Thymus (tissue), 11 donors: ENCODE measurements around the gene PITPNB. TPM values are rescaled to one million over a fixed set of nuclear protein-coding genes. Genes with fewer than 3 reads are reported as not detected.

Source experiments
- DNase-seq, 9 donors: peaks; one replicate each; pipeline ENCODE4 v3.0.0-alpha.2; 2013; ENCODE audit warnings: low spot score in 9 of 9, low read depth in 6 of 9, missing footprints in 1 of 9
- H3K27ac ChIP-seq, 2 donors: one replicate each; pipeline ENCODE4 v1.5.1; 2013; ENCODE audit warnings: control low read depth in 1 of 2, low read depth in 1 of 2, low read length in 1 of 2, mild to moderate bottlenecking in 1 of 2, moderate library complexity in 1 of 2
- H3K27me3 ChIP-seq, 2 donors: one replicate each; pipeline ENCODE4 v1.5.1; 2013; ENCODE audit warnings: low read length in 1 of 2; ENCODE audit not compliant: control insufficient read depth in 2 of 2, insufficient read depth in 1 of 2
- H3K36me3 ChIP-seq, 2 donors: one replicate each; pipeline ENCODE4 v1.5.1; 2013; ENCODE audit warnings: low read length in 1 of 2, mild to moderate bottlenecking in 1 of 2, moderate library complexity in 1 of 2; ENCODE audit not compliant: control insufficient read depth in 2 of 2, insufficient read depth in 2 of 2
- H3K4me1 ChIP-seq, 2 donors: one replicate each; pipeline ENCODE4 v1.5.1; 2013; ENCODE audit warnings: low read length in 2 of 2; ENCODE audit not compliant: control insufficient read depth in 2 of 2, insufficient read depth in 2 of 2
- H3K4me3 ChIP-seq, 2 donors: one replicate each; pipeline ENCODE4 v1.5.1; 2013; ENCODE audit warnings: low read length in 2 of 2, control low read depth in 1 of 2, mild to moderate bottlenecking in 1 of 2
- H3K9me3 ChIP-seq, 2 donors: one replicate each; pipeline ENCODE4 v1.5.1; 2013; ENCODE audit warnings: low read length in 1 of 2, mild to moderate bottlenecking in 1 of 2; ENCODE audit not compliant: control insufficient read depth in 2 of 2, insufficient read depth in 1 of 2
- WGBS: extraction: QIAGEN DNeasy Blood & Tissue Kit; methylation state at CpG from one replicate; pipeline ENCODE4 v1.1.7; 2013; 5-methylcytosine and 5-hydroxymethylcytosine counted together
- polyA plus RNA-seq: library from polyadenylated mRNA; stranded (reverse); fragments of 200-250 nt; gene quantifications from one replicate; pipeline ENCODE4 v1.2.3, GENCODE V29; 2013
- total RNA-seq: library from RNA; stranded (reverse); fragments of 120-200 nt; gene quantifications from one replicate; pipeline ENCODE4 v1.2.4, GENCODE V29; 2013
- donor health status: healthy.

Gene PITPNB
- total and polyA plus RNA-seq, 2 donors, result 14.1 to 37.3 TPM

- Histone ChIP-seq H3K4me1 (no peaks in the 10 kb centered on the region), H3K27ac (no peak overlapping the region), H3K4me3 (no peak overlapping the region), H3K27me3 (no peaks in the 10 kb centered on the region), H3K36me3 (peaks cover 18 to 33% of the 10 kb centered on the region in 2 donors), H3K9me3 (no peaks in the 10 kb centered on the region)
- no peak for DNase-seq
- WGBS, result 96% methylated on average over 5 of the region's 5 CpGs
Observed at GRCh38 chr22:27846248-27846757, 72.8 kb downstream of the PITPNB start.

DNA sequence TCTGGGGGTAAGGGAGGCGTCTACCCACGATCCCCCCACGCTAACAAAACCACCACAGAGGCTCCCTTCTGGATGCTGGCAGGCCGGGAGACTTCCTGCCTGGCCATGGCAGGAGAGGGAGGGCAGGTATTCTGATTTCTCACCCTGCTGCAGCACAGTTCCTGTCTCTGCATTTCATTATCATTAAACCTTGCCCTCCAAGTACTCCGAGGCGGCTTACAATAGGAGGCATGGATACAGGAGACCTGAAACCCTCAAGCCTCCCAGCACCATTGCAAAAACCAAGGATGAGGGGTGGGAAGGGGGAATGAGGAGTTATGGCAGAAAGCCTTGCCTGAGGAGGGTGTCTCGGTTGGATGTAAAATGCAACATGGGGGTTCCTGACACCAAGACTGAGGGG, 73.4 kb downstream of the PITPNB start:
- DNase-seq, result no peak
- WGBS, result 79% methylated on average over 7 of the region's 7 CpGs
- no peak overlapping the region for H3K27ac ChIP-seq

DNA sequence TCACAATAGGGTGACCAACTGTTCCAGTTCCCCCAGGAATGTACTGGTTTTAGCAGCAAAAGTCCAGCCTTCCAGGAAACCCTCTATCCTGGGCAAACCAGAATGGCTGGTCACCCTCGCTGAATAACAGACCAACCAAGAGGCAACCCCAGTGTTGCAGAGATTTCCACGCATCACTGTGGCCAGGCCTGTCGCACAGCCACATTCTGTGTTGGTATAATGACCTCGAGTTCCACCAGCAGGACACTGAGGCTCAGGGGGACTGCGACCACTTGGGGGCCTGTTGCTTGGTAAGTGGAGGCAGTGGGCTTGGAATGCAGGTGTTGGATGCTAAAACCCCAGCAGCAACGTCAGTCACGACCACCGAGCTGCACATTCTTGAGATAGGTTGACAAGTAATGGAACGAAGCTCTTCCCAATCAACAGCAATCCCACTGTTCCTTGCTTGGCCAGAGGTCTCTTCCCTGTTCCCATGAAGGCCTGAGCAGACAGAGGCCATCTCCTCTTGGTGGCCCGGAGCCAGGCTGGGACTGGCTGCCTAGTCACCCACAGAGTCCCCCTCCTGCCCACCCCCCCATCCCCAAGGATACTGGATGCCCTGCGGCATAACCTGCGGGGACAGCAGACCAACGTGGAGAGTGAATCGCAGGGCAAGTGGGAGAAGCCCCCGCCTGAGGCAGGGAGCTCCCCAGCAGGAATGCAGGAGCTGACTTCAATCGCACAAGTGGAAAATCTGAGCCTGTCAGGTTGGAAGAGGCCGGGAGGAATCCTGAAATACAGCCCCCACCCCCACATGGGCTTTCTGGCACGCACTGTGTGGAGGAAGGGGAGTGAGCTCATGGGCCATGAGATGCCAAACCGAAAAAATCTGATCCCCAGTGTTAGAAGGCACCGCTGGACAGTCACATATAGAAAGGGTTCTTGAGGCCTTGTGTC, 74.1 kb downstream of the PITPNB start:
- Histone ChIP-seq H3K4me3 (no peak overlapping the region), H3K9me3 (no peaks in the 10 kb centered on the region), H3K36me3 (peaks cover 6 to 19% of the 10 kb centered on the region in 2 donors), H3K27ac (no peak overlapping the region), H3K27me3 (no peaks in the 10 kb centered on the region), H3K4me1 (no peaks in the 10 kb centered on the region)
- 98% methylated on average over 20 of the region's 20 CpGs for WGBS
- DNase-seq, result no peak

More for the DNA sequence above, 73.4 kb downstream of the PITPNB start:
- no peaks in the 10 kb centered on the region for H3K27me3 ChIP-seq
- H3K9me3 ChIP-seq, result no peaks in the 10 kb centered on the region
- H3K36me3 ChIP-seq, result peaks cover 13 to 27% of the 10 kb centered on the region in 2 donors
- no peaks in the 10 kb centered on the region for H3K4me1 ChIP-seq
- no peak overlapping the region for H3K4me3 ChIP-seq

GRCh38 chr22:27844256-27844655, 74.8 kb downstream of the PITPNB start:
- Histone ChIP-seq H3K4me1 (no peaks in the 10 kb centered on the region), H3K4me3 (no peak overlapping the region), H3K36me3 (peaks cover 2 to 13% of the 10 kb centered on the region in 2 donors), H3K9me3 (no peaks in the 10 kb centered on the region), H3K27me3 (no peaks in the 10 kb centered on the region), H3K27ac (no peak overlapping the region)
- DNase-seq, result no peak
- 98% methylated on average over 6 of the region's 6 CpGs for WGBS

DNA sequence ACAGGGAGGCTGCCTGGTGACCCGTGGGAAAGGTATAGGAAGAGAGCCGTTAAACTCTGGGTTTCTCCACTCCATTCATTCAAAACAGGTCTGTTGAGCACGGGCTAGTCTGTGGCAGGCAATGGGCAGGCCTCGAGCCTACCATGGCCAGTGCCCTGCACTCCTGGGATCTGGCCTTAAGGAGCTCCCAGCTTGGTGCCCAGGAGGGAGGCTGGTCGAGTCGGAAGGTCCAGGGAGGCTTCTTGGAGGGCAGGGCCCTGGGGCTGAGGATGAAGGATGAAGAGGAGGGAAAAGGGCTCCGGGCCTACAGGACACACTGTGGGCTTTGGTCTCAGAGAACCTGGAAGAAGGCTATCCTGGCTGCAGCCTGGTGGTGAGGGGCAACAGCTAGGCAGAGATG, 75.6 kb downstream of the PITPNB start:
- Histone ChIP-seq H3K4me3 (no peak overlapping the region), H3K27me3 (no peaks in the 10 kb centered on the region), H3K27ac (no peak overlapping the region), H3K9me3 (no peaks in the 10 kb centered on the region), H3K4me1 (no peaks in the 10 kb centered on the region), H3K36me3 (peaks cover 2 to 7% of the 10 kb centered on the region in 2 donors)
- no peak for DNase-seq
- 95% methylated on average over 7 of the region's 7 CpGs for WGBS

GRCh38 chr22:27842669-27843431, 76.2 kb downstream of the PITPNB start:
- WGBS, result 96% methylated on average over 15 of the region's 15 CpGs
- Histone ChIP-seq H3K4me1 (no peaks in the 10 kb centered on the region), H3K27ac (no peak overlapping the region), H3K4me3 (no peak overlapping the region), H3K36me3 (peaks cover 0 to 7% of the 10 kb centered on the region in 2 donors), H3K9me3 (no peaks in the 10 kb centered on the region), H3K27me3 (no peaks in the 10 kb centered on the region)
- DNase-seq, result no peak

DNA sequence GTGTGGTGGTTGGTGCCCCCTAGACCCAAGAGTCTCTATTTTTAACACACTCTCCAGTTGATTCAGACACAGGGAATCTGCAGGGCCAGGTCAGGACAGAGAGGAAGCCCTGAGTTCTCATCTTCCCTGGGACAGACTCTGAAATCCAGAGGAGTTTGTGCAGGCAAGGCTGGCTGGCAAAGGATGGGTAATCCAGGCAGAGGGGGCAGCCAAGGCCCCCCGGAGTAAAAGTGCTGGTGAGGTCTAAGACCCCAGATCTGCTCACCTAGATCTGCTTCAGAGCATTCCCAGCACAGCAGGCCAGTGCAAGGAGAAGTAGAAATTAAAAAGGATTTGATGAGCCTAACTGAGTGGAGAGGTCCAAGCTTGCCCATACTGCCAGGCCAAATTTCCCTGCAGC, 76.9 kb downstream of the PITPNB start:
- Histone ChIP-seq H3K4me3 (no peak overlapping the region), H3K9me3 (no peaks in the 10 kb centered on the region), H3K27ac (no peak overlapping the region), H3K36me3 (peaks cover 0 to 7% of the 10 kb centered on the region in 2 donors), H3K4me1 (no peaks in the 10 kb centered on the region), H3K27me3 (no peaks in the 10 kb centered on the region)
- no peak for DNase-seq
- WGBS, result 98% methylated on average over 1 of the region's 1 CpG

- Histone ChIP-seq H3K4me1 (no peaks in the 10 kb centered on the region), H3K4me3 (no peak overlapping the region), H3K36me3 (peaks cover 0 to 4% of the 10 kb centered on the region in 2 donors), H3K27me3 (no peaks in the 10 kb centered on the region), H3K9me3 (no peaks in the 10 kb centered on the region), H3K27ac (no peak overlapping the region)
- no peak for DNase-seq
- 99% methylated on average over 7 of the region's 7 CpGs for WGBS
Observed at GRCh38 chr22:27840436-27840835, 78.6 kb downstream of the PITPNB start.
